PFSK-1 (cell line): ENCODE data around the gene ARRDC1.

Source experiments
- FOXP2 ChIP-seq: optimal IDR thresholded peaks from 2 replicates; pipeline ENCODE3; 2011; ENCODE audit warnings: borderline replicate concordance, control low read depth, inconsistent platforms; ENCODE audit not compliant: insufficient read depth; ENCODE audit errors: extremely low read length, extremely low read depth
- POLR2AphosphoS5 ChIP-seq: IDR thresholded peaks from 2 replicates; pipeline ENCODE4 v1.6.1; 2012; ENCODE audit warnings: low read depth, mild to moderate bottlenecking, control low read depth, low read length, moderate library complexity
- SIN3A ChIP-seq: IDR thresholded peaks from 2 replicates; pipeline ENCODE4 v1.6.1; 2012; ENCODE audit warnings: mild to moderate bottlenecking, low read length, moderate library complexity, borderline replicate concordance; ENCODE audit not compliant: insufficient read depth
- TAF1 ChIP-seq: IDR thresholded peaks from 2 replicates; pipeline ENCODE4 v1.6.1; 2012; ENCODE audit warnings: low read length, control low read depth, borderline replicate concordance; ENCODE audit not compliant: insufficient read depth
- TF ChIP-seq, protein P1 (sequence below), 2 experiments: IDR thresholded peaks; 2 replicates each; pipeline versions ENCODE4 v1.6.1 to v1.8.0; 2011 to 2012; ENCODE audit warnings: low read depth in 2 of 2, low read length in 2 of 2, control low read depth in 1 of 2, inconsistent platforms in 1 of 2, mild to moderate bottlenecking in 1 of 2, moderate library complexity in 1 of 2; ENCODE audit not compliant: insufficient read depth in 1 of 2

Gene ARRDC1

DNA sequence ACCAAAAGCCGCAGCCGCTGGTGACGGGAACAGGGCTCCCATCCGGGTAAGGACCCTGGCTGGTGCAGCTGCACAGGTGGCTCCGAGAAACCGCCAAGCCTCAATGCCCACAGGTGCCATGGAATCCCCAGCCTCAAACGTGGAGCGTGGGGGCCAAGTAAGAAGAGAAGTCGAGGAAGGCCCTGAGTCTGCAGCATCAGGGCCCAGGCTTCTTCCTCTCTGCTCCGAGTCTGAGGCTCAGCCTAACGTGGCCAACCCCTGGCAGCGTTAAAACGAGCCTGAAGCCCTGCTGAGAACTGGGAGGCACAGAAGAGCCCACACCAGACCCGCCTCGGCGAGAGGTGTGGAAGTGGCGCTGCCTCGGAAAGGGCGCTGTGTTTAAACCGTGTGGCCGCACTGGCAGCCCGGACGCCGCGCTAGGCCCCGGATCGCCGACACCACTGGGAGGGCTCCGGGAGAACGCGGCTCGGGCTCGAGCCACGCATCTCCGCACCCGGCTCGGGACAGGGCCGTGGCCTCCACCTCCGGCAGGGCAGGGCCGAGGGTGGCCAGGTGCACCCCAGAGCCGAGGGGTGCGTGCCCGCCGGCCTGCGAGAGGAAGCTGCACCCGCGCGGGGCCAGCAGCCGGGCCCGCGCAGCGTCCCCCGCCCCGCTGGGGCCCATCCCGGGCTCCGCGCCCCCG lies 15.9 kb upstream of the ARRDC1 start:
- TF ChIP-seq TAF1, result no peak
- no peak for TF ChIP-seq POLR2AphosphoS5
- TF ChIP-seq, protein P1, sequence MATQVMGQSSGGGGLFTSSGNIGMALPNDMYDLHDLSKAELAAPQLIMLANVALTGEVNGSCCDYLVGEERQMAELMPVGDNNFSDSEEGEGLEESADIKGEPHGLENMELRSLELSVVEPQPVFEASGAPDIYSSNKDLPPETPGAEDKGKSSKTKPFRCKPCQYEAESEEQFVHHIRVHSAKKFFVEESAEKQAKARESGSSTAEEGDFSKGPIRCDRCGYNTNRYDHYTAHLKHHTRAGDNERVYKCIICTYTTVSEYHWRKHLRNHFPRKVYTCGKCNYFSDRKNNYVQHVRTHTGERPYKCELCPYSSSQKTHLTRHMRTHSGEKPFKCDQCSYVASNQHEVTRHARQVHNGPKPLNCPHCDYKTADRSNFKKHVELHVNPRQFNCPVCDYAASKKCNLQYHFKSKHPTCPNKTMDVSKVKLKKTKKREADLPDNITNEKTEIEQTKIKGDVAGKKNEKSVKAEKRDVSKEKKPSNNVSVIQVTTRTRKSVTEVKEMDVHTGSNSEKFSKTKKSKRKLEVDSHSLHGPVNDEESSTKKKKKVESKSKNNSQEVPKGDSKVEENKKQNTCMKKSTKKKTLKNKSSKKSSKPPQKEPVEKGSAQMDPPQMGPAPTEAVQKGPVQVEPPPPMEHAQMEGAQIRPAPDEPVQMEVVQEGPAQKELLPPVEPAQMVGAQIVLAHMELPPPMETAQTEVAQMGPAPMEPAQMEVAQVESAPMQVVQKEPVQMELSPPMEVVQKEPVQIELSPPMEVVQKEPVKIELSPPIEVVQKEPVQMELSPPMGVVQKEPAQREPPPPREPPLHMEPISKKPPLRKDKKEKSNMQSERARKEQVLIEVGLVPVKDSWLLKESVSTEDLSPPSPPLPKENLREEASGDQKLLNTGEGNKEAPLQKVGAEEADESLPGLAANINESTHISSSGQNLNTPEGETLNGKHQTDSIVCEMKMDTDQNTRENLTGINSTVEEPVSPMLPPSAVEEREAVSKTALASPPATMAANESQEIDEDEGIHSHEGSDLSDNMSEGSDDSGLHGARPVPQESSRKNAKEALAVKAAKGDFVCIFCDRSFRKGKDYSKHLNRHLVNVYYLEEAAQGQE (IDR thresholded peaks at IDR 0.05; ENCODE audit: insufficient read depth in 1 of 2, low read depth in 2 of 2, low read length in 2 of 2), result no peak
- no peak for TF ChIP-seq FOXP2
- no peak for TF ChIP-seq SIN3A

DNA sequence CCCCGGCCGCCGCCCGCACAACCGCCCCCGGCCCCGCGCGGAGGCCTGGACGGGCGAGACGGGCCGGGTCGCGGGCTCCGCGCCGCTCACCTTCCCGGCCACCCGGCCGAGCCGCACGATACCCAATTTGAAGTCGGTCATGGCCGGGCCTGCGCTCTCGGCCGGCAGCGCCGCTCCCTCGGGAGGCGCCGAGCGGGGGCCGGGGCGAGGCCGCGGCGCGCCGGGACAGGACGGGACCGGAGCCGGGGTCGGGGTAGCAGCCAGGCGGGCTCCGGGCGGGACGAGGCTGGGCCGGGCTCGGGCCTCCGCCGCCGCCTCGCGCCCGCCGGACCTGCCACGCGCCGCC lies 15.4 kb upstream of the ARRDC1 start:
- TF ChIP-seq POLR2AphosphoS5 (no peak), FOXP2 (no peak), TAF1 (no peak), SIN3A (no peak)
- TF ChIP-seq, protein P1 (IDR thresholded peaks at IDR 0.05; ENCODE audit: insufficient read depth in 1 of 2, low read depth in 2 of 2, low read length in 2 of 2), result no peak

DNA sequence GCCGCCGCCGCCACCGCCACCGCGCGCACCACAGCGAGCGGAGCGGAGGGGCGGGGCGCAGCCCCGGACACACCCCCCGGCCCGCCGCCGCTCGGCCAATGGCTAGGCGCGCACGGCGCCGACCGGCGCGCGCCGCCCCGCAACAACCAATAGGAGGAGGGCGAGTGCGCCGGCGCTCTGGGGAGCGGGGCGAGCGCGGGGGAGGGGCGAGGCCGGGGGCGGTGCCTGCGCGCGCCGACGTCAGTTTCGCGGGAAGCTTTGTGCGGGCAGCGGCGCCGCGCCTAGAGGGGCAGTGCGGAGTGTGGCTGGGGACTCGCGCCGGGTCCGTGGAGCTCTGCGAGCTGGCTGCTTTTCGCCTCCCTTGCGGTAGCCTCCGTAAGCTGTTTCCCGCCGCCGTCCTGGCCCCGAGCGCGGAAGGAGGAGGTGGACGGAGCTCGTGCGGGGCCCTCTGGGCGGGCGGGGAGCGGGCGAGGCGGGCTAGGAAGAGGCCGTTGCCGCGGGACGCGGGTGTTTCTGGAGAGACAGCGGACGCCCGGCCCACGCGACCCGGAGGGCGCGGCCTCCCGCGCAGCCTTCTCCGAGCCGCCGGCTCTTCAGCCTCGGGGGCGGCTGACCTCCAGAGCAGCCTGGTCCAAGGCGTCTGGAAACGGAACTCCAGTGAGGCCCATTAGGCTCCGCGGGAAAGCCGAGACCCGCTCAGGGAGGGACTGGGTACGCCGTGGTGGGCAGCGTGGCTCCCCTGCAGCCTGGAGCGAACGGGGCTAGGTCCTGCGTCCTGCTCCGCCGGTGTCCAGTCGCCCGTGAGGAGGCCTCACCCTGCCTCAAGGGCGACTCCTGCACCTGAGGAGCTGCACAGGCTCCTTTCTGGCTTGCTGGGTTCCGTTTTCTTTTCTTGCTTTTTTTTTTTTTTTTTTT lies 14.8 kb upstream of the ARRDC1 start, which contains the start of gene ZMYND19:
Gene ZMYND19, minus strand, starts transcription at position 44 of the 915 bp plus-strand sequence. CDS start 249 bp downstream, outside the sequence.
- TF ChIP-seq, protein P1 (IDR thresholded peaks at IDR 0.05; ENCODE audit: insufficient read depth in 1 of 2, low read depth in 2 of 2, low read length in 2 of 2), result no peak
- TF ChIP-seq TAF1 (peak; percentile 48; the same call in 1 of the 2 replicates), SIN3A (0 out of 2 replicates have a peak, but pooled peaks have one; percentile 54), POLR2AphosphoS5 (peak; percentile 68), FOXP2 (peak; percentile 33)

DNA sequence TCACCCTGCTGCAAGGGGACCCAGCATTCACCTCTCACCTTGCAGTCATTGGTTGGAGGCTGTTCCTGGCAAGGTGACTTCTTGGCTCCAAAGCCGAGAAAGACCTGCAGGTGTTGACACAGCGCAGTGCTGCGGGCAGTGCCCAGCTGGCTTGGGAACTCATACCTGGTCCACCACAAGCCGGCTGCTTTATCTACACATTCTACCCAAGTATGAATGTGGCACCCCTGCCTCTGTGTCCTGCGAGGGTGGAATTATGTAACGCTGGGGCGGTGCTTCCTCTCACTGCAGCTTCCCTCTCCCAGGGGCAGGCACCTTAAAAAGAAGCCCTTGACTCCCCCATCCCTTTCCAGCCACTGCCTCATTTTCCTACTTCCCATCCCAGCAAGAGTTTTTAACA lies 12.7 kb upstream of the ARRDC1 start:
- TF ChIP-seq, protein P1 (IDR thresholded peaks at IDR 0.05; ENCODE audit: insufficient read depth in 1 of 2, low read depth in 2 of 2, low read length in 2 of 2), result no peak
- TF ChIP-seq TAF1 (no peak), POLR2AphosphoS5 (no peak), SIN3A (no peak), FOXP2 (no peak)
